SW480 (cell line): ENCODE measurements around the gene LSM6.

Experiments used
- DNase-seq: peaks from one replicate; pipeline ENCODE4 v3.0.0-alpha.2; 2016; ENCODE audit warnings: low spot score

Gene LSM6

DNA sequence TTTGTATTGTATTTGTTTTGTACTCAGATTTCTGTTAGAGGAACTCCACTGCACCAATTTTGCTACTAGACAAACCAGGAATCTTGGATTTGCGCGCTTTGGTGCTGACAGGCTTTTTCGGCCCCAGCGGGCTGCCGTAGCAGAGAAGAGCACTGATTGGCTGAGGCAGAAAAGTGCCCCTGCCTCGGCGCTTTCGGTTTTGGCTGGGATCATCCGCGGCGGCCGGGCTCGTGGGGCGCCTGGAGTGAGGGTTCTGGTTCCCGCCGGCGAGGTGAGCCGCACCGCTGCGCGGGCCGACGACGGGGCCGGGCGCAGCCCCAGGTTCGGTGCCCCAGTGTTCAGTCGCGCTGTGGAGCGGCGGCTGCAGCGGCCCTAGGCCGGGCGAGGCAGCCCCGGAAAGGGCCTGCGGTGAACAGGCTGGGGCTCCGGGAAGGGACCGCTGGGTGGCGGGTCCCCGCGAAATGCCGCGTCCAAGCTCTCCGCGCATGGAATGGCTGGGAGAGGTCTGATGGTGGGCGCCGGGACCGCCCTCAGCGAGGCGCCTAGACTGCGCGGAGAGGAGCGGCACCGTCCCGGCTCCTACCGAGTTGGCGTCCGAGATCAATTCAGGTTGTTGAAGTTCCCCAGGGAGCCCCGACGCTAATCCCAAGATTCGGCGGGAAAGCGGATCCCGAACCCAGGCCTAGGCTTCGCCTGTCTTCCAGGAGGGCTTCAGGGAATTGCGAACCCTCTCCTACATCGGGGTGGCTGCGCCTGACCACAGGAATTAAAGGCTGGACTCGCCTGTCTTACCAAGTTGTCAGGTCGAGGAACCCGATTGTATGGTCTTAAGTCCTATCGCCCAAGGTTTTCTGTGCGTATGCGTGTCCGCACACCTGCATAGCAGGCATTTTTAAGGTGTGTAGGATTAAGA, at the start of gene LSM6:
Gene LSM6 (plus strand): TSS at position 178 of the 913 bp plus-strand sequence. CDS start 7,204 bp downstream, outside the sequence.
- peak; percentile 75 for DNase-seq

DNA sequence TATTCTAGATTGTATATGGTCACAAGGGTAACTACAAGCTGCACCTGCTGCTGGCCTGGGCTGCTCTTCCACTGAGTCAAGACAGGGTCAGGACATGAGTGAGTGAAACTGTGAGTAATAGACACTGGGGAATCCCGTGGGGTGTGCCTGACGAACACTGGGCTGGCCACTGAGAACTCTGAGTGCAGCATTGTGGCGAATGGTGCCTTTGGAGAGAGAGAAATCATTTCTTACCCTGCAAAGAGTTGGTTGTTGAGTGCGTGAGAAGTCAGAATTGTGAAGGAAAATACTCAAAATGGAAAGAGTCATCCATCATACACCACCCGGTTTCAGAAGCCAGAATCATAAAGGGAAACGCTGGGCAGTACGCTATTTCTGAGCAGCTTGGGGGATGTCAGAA, 43.1 kb upstream of the LSM6 start:
- no peak for DNase-seq

DNA sequence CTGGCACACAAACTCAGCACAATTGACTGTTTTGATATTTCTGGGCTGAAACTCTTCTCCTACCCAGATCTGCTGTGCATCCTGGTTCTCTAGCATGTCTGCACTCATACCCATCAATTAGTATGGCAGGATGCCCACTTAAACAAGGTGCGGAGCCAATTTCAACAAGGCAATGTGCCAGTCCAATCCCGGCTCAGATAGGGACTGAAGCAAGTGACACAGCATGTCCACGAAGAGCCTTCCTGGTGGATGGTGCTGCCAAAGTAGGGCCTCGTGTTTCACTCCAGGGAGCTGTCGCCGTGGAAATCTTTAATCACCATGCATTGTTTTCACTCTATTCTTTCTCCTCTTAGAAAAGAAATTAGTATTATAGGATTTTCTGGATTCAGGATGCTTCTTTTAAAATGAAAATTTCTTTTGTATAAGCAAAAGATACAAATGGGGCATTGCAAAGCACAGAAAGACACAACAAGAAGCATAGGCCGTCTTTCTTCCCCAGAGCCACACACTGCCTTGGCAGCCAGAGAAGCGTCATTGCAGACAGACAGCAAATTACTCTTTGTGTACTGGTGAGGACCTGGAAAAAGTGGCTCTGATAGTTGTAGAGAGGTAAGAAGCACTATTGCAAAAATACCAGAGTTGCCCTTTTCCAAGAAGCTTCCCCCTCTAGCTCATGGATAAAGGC, 40.6 kb upstream of the LSM6 start:
- no peak for DNase-seq

DNA sequence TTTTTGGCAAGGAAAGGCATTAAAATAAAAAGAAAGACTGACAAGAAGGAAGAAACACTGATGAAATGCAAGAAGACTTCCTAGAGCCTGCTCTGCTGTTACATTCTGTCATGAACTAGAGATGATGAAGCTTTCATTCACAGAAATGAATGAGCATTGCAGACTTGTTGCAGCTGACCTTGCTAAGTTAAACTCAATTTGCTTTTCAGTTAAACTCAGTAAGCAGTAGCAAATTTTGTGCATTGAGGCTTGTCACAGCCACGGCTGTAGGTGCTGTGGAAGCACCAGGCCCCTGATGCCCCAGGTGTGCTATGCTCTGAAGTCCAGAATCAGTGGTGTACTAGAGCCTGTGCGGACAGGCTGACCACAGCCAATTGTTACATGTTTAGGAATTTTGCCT, 39.6 kb upstream of the LSM6 start:
- no peak for DNase-seq

DNA sequence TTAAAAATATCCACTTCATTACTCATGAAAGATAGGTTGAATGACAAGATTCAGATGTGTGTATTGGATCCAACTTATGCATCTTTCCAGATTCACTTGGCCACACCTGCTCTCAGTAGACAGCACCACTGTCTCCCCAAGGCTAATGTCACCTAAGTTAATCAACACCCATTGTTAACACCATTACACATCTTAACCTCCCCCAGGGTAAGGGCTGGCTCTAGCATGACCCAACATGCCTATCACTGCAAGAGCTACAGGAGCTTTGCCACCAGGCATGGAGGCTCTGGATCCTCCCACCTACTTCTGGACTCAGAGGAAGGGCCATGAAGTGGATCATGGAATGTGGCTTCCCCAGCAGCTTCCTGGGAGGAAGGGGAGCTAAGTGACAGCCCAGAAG, 32.8 kb upstream of the LSM6 start:
- no peak for DNase-seq

DNA sequence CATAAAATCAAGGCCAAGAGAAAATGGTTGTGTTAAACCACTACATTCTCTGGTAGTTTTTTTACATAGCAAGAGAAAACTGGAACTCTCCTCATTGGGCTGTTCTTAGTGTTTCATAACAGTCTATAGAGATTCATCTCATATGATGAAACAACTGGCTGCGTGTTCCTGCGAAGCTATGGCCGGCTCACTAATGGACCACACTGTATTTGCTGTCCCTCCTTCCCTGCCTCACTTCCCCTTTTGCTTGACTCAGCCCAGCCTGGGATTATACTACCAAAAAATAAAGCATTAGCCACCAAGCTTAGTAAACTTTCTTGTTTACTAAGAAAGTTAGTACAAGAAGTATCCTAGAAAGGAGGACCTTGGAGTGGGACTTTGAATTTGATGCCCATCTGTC, 31.6 kb upstream of the LSM6 start:
- no peak for DNase-seq

DNA sequence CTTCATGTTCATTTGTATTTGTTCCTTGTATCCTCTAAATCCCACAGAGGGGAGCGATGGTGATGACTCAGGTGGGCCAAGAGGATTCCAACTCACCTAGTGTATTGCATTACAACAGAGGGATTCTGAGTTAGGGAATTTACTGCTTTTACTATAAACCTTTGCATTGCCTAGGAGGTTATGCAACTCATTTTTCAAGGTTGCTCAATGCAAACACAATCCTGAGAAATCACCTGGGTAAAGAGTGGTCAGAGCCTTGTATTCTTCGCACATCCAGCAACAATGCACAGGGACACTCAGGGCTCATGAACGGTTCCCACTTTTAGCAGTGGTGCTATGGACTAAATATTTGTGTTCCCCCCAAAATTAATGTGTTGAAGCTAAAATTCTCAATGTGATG, 28.6 kb upstream of the LSM6 start:
- DNase-seq, result no peak

DNA sequence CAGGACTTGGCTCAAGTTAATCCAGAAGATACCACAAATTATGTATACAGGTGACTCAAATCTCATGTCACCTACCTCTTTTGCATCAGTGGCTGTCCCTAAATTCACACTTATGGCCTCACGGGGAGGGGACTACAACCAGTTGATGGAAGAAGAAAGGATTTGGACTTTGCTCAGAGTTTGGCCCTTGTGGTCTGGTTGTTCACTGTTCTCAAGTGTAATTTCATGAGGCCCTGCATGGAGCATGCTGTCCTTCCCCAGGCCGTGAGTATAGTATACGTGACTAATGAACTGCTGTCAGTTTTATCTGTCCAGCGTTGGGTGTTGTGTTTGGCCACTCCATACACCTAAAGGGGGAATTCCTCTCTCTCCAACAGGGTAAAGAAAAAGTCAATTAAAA, 27.5 kb upstream of the LSM6 start:
- DNase-seq, result peak; percentile 0

DNA sequence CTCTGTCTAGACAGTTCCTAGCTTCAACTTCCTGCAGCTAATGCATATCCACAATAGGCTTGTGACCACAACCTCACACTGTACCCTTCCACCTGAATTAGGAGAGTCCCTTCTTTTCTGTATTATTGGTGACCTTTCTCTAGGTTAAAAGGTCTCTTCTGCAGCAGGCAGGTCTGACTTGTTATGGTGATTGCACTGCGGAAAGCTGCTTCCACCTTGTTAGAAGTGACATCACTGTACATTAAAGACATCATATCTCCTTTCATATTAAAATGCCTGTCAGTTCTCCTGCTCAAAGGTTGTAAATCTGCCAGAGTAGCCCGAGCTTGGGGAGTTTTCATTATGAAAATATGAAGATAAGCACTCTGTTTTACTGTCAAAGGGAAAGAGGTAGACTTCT, 21.5 kb upstream of the LSM6 start:
- no peak for DNase-seq

DNA sequence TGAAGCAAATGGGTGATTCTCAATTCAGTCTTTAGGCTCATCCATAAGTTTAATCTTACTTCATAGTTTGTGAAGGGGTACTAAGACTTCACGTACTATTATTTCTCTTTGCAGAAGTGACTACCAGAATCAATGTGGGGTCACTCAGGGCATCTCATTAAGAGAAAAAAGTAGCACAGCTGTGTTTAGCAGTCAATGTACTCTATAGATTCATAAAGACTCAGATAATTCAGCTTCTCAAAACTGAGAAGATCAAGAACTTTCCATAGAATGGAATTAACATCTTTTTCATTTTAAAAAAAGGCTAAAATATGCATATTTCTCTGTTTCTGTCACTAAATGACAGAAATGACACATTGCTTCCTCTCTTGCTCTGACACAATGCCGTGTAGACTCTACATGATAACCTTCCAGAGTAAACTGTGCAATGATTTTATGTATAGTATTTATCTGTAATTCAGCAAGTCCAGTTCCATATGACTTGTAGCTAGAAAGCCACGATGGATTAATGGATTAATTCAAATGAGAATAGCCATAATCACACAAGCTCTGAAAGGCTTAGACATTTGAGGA, 20.3 kb upstream of the LSM6 start:
- no peak for DNase-seq

DNA sequence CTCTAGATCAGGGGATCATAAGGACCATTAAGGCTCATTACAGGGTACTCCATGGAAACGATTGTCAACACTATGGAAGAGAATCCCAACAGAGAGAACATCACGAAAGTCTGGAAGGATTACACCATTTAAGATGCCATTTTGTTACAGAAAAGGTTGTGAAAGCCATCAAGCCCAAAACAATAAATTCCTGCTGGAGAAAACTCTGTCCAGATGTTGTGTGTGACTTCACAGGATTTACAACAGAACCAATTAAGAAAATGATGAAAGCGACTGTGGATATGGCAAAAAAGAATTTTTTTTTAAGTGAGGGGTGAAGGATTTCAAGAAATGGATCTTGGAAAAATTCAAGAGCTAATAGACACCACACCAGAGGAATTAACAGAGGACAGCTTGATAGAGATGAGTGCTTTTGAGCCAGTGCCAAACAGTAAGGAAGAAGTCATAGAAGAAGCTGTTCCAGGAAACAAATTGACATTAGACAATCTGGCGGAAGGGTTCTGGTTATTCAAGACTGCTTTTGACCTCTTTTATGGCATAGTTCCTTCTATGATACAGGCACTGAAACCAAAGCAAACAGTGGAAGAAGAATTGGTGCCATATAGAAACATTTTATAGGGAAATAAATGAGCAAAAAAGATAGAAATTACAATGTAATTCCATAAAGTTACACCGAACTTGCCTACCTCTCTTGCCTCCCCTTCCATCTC, 17.3 kb upstream of the LSM6 start:
- DNase-seq, result no peak

DNA sequence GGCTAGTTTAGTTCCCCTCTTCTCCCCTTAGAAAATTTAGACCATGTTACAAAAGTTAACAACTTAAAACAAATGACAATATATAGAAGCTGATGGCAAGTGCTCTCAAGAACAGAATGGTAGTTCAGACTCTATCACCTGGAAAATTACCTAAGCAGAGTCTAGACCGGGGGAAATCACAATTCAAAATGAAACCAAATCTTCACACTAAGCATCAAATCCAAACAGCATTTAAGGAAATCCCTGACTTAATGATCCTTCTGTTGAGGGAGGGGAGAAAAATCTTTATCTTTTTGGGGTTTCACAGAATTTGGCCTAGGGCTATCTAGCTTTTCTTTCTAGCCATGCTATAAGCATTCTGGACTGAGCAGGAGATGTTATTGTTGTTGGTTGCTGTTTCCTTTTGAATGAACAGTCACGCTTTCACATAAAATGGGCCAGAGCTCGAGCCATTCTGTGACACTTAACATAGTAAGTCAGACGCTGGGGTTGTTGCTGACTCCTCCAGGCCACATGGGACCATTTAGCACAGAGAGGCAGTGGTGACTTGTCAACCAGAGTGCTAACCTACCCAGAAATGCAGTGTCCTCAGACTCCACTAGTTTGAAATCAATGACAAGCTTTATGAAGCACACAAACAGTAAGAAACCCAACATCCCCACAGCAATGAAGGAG, 16.0 kb upstream of the LSM6 start:
- DNase-seq, result no peak

DNA sequence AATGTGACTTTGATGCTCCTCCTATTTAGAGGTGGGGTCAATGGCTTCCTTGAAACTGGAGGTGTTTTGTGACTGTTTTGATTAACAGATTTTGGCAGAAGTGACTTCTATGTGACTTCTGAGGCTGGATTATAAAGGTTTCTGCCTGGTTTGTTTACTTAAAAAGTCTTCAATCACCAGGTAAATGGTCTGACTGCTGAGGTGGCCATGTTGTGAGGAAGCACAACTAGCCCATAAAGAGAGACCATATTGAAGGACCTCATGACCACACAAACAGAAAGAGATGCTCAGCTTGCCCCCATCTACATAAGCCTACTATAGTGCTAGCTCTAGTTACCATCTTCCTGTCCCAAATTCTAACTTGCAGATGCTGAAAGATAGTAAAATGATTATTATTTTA, 14.3 kb upstream of the LSM6 start:
- no peak for DNase-seq

DNA sequence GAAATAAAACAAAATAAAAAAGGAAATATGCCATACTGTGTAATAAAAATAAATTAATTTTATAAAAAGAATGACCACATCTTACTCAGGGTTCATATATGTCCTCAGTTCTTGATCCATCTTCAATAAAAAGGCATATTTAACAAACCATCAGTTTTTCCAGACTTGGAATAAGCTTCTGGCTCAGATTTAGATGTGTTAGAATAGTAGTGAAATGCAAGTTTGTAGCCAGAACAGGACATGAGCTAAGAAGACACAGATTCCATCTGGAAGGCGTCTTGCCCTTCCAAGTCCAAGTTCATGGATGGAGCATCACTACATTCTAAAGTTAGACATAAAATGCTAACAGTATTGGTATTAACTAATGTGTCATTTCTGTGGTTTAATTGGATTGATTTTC, 10.3 kb upstream of the LSM6 start:
- DNase-seq, result no peak

DNA sequence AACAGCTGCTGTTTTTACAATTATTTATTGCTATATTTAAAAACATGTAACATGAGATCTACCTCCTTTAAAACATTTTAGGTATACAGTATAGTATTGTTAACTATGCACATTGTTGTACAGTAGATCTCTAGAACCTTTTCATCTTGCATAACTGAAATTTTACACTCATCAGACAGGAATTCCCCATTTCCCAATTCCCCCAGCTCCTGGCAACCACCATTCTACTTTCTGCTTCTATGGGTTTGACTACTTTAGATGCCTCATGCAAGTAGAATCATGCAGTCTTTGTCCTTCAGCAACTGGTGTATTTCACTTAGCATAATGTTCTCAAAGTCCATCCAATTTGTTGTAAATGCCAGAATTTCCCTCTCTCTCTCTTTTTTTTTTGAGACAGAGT, 9.7 kb upstream of the LSM6 start:
- DNase-seq, result peak; percentile 3

DNA sequence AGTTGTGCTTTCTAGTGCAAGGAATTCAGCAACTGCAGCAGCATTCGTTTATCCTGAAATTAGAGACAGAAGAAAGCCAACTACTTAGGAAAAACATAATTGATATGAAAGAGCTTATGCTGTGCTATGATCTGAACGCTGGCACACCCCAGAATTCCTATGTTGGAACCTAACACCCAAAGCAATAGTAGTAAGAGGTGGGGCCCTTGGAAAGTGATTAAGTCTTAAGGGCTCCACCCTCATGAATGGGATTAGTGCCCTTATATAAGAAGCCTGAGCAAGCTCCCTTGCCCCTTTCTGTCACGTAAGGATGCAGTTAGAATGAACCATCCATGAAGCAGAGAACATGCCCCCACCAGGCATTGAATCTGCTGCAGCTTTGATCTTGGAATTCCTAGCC, 5.4 kb upstream of the LSM6 start:
- DNase-seq, result no peak

DNA sequence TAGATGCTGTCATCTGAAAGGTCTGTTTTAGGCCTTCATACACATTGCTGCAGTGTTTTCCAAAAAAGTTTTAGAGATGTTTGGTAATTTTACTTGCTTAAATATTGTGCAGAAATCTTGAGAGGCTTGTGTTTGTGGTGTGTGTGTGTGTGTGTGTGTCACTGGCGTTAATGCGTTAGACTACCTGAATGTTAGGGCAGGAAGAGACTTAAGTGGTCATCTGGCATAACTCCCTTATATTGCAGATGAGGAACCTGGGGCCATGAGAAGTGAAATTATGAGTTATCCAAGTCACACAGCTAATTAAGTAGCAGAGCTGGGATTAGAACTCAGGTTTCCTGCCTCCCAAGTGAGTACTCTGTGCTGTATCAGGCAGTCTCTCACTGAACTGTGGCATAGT, 1.4 kb downstream of the LSM6 start:
- no peak for DNase-seq

DNA sequence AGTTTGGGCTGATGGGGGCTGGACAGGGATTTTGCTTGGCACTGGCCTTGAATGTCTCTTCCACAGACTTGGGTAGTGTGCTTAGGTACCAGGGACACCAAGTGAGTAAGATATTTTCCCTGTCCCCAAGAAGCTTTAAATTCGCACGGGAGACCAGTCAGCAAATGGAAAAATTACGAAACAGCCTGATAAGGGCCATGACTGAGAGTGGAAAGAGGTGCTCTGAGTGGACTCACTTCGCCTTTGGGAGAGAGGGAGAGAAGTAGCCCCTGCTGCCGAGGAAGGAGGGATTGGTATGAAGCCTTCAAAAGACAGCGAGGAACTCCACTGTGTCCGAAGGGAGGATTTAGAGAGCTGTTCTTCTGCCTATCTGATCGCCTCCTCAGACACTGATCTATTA, 2.6 kb downstream of the LSM6 start:
- DNase-seq, result no peak

DNA sequence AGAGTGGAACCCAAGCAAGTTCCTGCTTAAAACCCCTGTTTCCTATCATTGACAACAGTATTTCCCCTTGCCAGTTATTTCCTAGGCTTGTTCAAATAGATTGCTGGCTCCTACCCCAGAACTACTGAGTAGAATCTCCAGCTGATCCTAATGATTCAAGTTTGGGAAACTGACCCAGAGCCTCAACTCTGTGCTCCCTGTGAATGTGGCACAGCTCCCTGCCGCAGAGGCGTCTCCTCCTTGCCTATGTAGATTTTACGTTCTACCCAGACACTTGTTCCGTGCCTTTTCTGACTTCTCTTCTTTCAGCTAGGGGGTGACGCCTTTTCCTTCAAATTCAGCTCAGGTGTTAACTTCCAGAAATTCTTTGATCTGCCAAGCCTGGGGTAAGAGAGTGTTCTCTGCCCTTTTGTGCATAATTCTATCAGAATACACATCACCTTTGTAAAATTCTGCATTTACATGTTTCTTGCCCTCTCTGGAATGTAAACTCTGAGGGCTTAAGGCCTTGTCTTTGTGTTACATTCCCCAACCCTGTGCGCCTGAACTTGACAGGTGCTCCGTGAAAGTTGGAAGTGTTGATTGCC, 4.4 kb downstream of the LSM6 start:
- no peak for DNase-seq

DNA sequence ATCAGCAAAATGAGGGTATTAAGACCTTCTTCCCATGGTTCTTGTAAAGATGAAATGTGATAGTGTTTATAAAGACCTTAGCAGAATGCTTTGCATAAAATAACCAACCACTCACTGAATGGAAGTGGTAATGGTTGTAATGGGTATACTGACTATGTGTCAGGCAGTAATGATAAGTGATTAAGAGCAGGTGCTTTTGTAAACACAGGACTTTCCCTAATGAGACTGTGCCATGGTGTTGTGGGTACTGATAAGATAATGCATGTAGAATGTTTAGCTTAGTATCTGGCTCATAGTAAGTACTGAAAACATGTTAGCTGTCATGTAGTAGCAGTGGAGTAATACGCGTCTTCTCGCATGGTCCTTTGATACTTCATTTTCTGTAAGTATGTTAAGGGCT, 6.9 kb downstream of the LSM6 start:
- no peak for DNase-seq

DNA sequence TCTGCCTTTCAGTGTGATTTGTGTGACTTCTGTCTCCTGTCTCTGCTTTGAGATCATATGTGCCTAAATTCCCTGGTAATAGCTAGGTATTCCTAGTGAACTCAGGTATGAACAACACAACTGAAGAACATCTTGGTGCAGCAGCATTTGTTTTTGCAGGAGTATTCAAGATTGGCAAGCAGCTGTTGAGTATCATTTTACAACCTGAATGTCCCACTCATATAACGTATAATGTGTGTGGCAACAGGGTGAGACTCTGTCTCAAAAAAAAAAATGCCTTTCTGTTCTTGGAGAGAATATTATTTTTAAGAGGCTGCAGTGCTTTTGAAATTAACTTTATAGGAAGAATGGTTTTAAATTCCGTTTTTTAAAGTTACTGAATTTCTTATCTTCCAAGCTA, 7.7 kb downstream of the LSM6 start:
- no peak for DNase-seq

DNA sequence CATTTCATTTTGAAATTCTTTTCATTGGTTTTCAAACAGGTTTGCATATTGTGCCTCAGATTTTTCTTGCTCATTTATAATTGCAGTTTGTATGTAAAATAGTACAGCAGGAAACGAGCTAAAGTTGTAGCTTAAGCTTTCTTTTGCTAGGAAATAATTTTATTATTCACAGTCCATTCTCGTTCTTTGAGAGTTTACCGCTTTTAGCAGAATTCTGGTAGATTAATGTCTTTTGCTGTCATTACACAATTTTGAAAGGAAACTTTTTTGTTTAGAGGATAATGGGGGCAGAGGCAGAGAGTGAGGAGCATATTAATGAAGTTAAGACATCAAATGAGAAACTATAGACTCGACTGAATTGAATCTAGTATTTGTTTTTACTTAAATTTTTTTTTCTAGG, 10.5 kb downstream of the LSM6 start:
- no peak for DNase-seq
